Measurements from ENCODE around the gene UTP14A. TPM values are rescaled to one million over a fixed set of nuclear protein-coding genes. Genes with fewer than 3 reads are reported as not detected.

UTP14A gene
- total and polyA plus RNA-seq, 2 of the 13 experiments (the other 11 are each of a cell fraction or from before 2014, with no cell fraction given), result 7.4 to 19.0 TPM

DNA sequence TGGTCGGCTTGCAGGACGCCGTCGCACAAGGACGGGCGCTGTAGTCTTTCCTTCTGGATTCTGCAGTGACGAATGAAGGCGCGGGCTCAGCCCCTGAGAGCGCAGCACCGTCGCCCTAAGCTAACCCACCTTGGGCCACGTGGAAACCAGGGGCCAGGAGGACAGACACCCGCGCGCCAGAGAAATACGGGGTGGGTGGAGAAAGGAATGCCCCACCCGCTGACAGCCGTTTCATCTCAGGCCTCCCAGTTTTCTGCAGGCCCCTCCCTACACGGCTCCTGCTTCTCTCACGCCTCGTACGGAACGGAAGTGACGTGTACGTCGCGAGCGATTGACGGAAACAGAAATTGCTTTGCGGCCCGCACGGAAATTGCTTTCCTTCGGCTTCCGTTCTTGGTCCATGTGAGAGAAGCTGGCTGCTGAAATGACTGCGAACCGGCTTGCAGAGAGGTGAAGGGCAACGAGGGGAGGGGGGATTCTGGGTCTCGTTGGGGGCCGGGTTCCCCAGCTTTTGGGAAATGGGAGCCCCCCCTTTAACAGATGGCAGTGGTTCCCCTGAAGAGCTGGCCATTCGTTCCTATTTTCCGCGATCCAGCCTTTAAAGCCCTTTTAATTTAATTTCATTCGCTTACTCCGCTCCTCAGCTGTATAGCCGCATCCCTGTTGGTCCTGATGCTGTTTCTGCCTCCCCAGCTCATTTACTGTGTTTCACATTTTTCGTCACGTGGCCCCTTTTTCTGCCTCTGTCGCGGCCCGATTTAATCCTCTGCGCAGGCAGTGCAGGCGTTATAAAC, at the start of gene UTP14A (continued):
- TF ChIP-seq ZNF24 (IDR thresholded peaks at IDR 0.05), result no peak
- no peak for TF ChIP-seq ZNF570 (CRISPR knock-in tag; IDR thresholded peaks at IDR 0.05; ENCODE audit: borderline replicate concordance)
- TF ChIP-seq, protein P1, sequence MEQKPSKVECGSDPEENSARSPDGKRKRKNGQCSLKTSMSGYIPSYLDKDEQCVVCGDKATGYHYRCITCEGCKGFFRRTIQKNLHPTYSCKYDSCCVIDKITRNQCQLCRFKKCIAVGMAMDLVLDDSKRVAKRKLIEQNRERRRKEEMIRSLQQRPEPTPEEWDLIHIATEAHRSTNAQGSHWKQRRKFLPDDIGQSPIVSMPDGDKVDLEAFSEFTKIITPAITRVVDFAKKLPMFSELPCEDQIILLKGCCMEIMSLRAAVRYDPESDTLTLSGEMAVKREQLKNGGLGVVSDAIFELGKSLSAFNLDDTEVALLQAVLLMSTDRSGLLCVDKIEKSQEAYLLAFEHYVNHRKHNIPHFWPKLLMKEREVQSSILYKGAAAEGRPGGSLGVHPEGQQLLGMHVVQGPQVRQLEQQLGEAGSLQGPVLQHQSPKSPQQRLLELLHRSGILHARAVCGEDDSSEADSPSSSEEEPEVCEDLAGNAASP (CRISPR knock-in tag; IDR thresholded peaks at IDR 0.05; ENCODE audit: borderline replicate concordance), result no peak
- TF ChIP-seq, protein P2, sequence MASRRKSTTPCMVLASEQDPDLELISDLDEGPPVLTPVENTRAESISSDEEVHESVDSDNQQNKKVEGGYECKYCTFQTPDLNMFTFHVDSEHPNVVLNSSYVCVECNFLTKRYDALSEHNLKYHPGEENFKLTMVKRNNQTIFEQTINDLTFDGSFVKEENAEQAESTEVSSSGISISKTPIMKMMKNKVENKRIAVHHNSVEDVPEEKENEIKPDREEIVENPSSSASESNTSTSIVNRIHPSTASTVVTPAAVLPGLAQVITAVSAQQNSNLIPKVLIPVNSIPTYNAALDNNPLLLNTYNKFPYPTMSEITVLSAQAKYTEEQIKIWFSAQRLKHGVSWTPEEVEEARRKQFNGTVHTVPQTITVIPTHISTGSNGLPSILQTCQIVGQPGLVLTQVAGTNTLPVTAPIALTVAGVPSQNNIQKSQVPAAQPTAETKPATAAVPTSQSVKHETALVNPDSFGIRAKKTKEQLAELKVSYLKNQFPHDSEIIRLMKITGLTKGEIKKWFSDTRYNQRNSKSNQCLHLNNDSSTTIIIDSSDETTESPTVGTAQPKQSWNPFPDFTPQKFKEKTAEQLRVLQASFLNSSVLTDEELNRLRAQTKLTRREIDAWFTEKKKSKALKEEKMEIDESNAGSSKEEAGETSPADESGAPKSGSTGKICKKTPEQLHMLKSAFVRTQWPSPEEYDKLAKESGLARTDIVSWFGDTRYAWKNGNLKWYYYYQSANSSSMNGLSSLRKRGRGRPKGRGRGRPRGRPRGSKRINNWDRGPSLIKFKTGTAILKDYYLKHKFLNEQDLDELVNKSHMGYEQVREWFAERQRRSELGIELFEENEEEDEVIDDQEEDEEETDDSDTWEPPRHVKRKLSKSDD (CRISPR knock-in tag; IDR thresholded peaks at IDR 0.05; ENCODE audit: low read depth), result no peak
- TF ChIP-seq, protein P3, sequence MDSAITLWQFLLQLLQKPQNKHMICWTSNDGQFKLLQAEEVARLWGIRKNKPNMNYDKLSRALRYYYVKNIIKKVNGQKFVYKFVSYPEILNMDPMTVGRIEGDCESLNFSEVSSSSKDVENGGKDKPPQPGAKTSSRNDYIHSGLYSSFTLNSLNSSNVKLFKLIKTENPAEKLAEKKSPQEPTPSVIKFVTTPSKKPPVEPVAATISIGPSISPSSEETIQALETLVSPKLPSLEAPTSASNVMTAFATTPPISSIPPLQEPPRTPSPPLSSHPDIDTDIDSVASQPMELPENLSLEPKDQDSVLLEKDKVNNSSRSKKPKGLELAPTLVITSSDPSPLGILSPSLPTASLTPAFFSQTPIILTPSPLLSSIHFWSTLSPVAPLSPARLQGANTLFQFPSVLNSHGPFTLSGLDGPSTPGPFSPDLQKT (CRISPR knock-in tag; IDR thresholded peaks at IDR 0.05; ENCODE audit: borderline replicate concordance), result no peak
- no peak for TF ChIP-seq ZNF614 (CRISPR knock-in tag; IDR thresholded peaks at IDR 0.05; ENCODE audit: borderline replicate concordance)
- TF ChIP-seq SMAD3 (CRISPR knock-in tag; IDR thresholded peaks at IDR 0.05), result no peak
- TF ChIP-seq GZF1 (CRISPR knock-in tag; IDR thresholded peaks at IDR 0.05), result peak; percentile 35; the same call in 1 of the 2 replicates
- no peak for TF ChIP-seq SOX13 (IDR thresholded peaks at IDR 0.05)
- TF ChIP-seq SOX13 (CRISPR knock-in tag; conservative IDR thresholded peaks at IDR 0.05 in 1 of 2, IDR thresholded peaks at IDR 0.05 in 1 of 2), result peak in 1 of 2 experiments; percentile 24; a peak in 1 of 4 replicates
- no peak for TF ChIP-seq FOXA1 (IDR thresholded peaks at IDR 0.05)
- TF ChIP-seq FOXA1 (CRISPR knock-in tag; IDR thresholded peaks at IDR 0.05), result no peak
- no peak for TF ChIP-seq ZNF414 (CRISPR knock-in tag; IDR thresholded peaks at IDR 0.05)
- no peak for TF ChIP-seq GATA4 (IDR thresholded peaks at IDR 0.05; ENCODE audit: borderline replicate concordance, low read depth)
- TF ChIP-seq, protein P4, sequence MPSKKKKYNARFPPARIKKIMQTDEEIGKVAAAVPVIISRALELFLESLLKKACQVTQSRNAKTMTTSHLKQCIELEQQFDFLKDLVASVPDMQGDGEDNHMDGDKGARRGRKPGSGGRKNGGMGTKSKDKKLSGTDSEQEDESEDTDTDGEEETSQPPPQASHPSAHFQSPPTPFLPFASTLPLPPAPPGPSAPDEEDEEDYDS (CRISPR knock-in tag; IDR thresholded peaks at IDR 0.05), result peak; percentile 49
- 0 out of 2 replicates have a peak, but pooled peaks have one; percentile 6 for TF ChIP-seq FOXO1 (CRISPR knock-in tag; IDR thresholded peaks at IDR 0.05)
- TF ChIP-seq ZNF501 (CRISPR knock-in tag; IDR thresholded peaks at IDR 0.05), result peak; percentile 52
- TF ChIP-seq ZBTB3 (CRISPR knock-in tag; IDR thresholded peaks at IDR 0.05; ENCODE audit: borderline replicate concordance, low read depth), result no peak
- no peak for TF ChIP-seq SKI (IDR thresholded peaks at IDR 0.05; ENCODE audit: partially characterized antibody)
- TF ChIP-seq ZNF224 (CRISPR knock-in tag; IDR thresholded peaks at IDR 0.05), result no peak
- peak; percentile 70; the same call in 1 of the 2 replicates for TF ChIP-seq ZNF605 (CRISPR knock-in tag; IDR thresholded peaks at IDR 0.05)
- no peak for TF ChIP-seq ATF2 (CRISPR knock-in tag; IDR thresholded peaks at IDR 0.05)

Data from HepG2 (cell line).